ENCODE measurements around the gene CDK6. TPM values are rescaled to one million over a fixed set of nuclear protein-coding genes. Genes with fewer than 3 reads are reported as not detected.

CDK6 gene
- total and polyA plus RNA-seq, 2 of the 8 experiments (the other 6 are each of a cell fraction or from before 2014, with no cell fraction given) = 5.9 to 18.9 TPM

DNA sequence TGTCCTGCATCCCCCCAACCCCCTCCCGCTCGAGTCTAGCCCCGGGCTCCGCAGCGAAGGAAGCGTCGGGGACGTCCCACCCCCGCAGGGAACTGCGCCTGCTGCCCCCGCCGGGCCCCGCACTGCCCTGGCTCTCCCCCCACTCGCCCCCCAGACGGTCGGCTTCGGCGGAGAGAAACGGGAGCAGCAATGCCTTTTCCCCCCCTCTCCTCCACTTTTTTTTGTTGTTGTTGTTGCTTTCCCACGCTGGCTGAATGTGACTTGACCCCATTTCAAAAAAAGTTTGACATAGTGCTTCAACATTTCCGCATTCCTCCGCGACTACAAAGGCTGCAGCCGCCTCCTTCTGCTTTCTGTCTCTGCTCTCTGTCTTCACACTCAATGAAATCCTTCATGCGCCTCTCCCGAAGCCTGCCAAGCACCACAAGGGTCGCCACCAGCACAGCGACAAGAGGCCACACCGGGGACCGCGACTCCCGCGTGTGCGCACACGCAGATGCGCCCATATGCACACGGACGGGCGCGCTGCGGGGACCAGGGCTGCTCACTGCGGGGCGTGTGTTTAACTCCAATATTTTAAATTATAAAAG is 1.0 kb downstream of the CDK6 start (continued):
- TF ChIP-seq, protein P1, sequence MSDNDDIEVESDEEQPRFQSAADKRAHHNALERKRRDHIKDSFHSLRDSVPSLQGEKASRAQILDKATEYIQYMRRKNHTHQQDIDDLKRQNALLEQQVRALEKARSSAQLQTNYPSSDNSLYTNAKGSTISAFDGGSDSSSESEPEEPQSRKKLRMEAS (IDR thresholded peaks at IDR 0.05) = peak; percentile 58; the same call in 1 of the 2 replicates
- no peak for TF ChIP-seq KDM1A (IDR thresholded peaks at IDR 0.05; ENCODE audit: borderline replicate concordance, low read length)

All from H1 (cell line).